Hepatocyte (in vitro differentiated cells): Measurements from ENCODE around the gene NCS1.

ENCODE experiments used
- EZH2 ChIP-seq: fragments of 200-600 bp; sonication (generic); IDR thresholded peaks from 2 replicates; pipeline ENCODE4 v1.6.1; 2016; ENCODE audit warnings: antibody characterized with exemption, mild to moderate bottlenecking, borderline replicate concordance
- EZH2phosphoT487 ChIP-seq: fragments of 200-600 bp; sonication (generic); IDR thresholded peaks from one replicate; pipeline ENCODE4 v1.6.1; 2018; ENCODE audit warnings: antibody characterized with exemption, mild to moderate bottlenecking, low read depth, moderate library complexity; ENCODE audit not compliant: unreplicated experiment, severe bottlenecking
- TF ChIP-seq, protein P1 (sequence below): fragments of 200-600 bp; sonication (generic); IDR thresholded peaks from 2 replicates; pipeline ENCODE4 v1.5.1; 2016; ENCODE audit warnings: antibody characterized with exemption, mild to moderate bottlenecking; ENCODE audit not compliant: poor library complexity

DNA sequence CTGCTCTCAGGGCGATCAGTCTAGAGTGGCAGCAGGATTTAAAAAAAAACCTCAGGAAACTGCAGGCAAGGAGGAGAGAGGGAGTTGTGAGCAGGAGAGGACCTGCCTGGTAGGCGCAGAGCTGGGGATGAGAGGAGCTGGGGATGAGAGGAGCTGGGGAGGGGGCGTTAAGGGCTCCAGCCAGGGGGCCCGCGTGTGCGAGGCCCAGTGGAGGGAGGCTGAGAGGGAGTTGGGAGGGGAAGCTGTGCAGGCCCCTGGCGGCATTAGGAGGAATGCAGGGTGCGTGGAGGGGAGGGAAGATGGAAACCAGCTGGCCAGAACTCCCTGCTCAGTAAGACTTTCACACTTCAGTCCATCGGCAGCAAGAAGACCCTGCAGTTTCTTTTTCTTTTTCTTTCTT lies 48.1 kb downstream of the NCS1 start:
- TF ChIP-seq EZH2 (no peak), EZH2phosphoT487 (no peak)
- TF ChIP-seq, protein P1, sequence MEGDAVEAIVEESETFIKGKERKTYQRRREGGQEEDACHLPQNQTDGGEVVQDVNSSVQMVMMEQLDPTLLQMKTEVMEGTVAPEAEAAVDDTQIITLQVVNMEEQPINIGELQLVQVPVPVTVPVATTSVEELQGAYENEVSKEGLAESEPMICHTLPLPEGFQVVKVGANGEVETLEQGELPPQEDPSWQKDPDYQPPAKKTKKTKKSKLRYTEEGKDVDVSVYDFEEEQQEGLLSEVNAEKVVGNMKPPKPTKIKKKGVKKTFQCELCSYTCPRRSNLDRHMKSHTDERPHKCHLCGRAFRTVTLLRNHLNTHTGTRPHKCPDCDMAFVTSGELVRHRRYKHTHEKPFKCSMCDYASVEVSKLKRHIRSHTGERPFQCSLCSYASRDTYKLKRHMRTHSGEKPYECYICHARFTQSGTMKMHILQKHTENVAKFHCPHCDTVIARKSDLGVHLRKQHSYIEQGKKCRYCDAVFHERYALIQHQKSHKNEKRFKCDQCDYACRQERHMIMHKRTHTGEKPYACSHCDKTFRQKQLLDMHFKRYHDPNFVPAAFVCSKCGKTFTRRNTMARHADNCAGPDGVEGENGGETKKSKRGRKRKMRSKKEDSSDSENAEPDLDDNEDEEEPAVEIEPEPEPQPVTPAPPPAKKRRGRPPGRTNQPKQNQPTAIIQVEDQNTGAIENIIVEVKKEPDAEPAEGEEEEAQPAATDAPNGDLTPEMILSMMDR, result no peak
